Activated T-cell treated with anti-CD3 and anti-CD28 coated beads, Interleukin-2, amount 50 U/mL, for 48 hours (primary cell): ENCODE data around the gene SARDH.

Source experiments
- DNase-seq, 2 experiments: peaks; one replicate each; pipeline ENCODE4 v3.0.0-alpha.2; 2020

Gene SARDH, protein sequence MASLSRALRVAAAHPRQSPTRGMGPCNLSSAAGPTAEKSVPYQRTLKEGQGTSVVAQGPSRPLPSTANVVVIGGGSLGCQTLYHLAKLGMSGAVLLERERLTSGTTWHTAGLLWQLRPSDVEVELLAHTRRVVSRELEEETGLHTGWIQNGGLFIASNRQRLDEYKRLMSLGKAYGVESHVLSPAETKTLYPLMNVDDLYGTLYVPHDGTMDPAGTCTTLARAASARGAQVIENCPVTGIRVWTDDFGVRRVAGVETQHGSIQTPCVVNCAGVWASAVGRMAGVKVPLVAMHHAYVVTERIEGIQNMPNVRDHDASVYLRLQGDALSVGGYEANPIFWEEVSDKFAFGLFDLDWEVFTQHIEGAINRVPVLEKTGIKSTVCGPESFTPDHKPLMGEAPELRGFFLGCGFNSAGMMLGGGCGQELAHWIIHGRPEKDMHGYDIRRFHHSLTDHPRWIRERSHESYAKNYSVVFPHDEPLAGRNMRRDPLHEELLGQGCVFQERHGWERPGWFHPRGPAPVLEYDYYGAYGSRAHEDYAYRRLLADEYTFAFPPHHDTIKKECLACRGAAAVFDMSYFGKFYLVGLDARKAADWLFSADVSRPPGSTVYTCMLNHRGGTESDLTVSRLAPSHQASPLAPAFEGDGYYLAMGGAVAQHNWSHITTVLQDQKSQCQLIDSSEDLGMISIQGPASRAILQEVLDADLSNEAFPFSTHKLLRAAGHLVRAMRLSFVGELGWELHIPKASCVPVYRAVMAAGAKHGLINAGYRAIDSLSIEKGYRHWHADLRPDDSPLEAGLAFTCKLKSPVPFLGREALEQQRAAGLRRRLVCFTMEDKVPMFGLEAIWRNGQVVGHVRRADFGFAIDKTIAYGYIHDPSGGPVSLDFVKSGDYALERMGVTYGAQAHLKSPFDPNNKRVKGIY

DNA sequence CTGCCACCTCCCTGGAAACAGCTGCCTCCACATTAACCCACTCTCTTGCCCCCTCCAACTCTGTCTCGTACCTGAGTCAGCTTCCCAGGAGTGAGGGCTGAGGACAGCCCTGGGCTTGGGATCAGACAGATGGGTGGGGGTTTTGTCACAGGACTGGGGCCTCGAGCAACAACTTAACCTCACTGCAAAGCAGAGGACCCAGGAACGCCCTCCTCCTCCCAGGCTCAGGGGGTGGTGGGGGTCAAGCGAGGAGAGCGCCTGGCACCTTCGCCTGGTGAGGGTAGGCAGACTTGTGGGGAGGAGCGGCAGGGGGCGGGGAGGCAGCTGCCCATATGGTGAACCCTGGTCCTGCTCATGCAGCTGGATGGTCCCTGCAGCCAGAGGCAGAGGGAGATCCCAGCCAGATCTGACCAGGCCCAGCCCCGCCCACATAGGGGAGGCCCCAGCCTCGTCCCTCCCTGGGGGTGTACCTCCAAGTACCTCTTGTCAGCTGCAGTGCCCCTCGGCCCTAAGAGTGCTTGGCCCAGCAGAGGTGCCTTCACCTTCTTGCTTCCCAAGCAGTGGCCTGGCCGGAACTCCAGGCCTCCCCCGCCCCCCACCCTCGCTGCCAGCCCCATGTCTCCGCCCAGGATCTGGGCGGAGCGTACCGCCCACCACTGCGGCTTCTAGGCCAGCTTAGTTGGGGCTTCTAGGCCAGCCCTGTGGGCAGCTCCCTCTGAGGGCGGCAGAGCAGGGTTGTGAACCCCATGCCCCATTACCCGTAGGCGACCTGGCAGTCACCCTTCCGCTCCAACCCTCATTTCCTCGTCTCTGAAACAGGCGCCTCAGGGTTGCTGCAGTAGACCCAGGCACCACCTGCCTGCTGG, at the start of gene SARDH:
Gene SARDH, minus strand, starts transcription at position 579 of the 866 bp plus-strand sequence. CDS start 4,179 bp downstream, outside the sequence.
- peak; percentile 72 to 77 for DNase-seq

DNA sequence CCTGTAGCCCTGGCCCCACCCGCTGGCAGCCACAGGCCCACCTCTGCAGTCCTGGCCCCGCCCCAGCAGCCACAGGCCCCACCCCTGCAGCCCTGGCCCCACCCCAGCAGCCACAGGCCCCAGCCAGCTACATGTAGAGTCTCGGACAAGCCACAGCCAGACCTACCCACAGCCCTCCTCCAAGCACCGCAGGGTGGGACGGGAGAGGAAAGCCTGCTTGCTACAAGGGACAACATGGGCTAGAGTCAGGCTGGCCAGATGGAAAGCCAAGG, 49.5 kb upstream of the SARDH start:
- DNase-seq, result peak; percentile 23 to 25

DNA sequence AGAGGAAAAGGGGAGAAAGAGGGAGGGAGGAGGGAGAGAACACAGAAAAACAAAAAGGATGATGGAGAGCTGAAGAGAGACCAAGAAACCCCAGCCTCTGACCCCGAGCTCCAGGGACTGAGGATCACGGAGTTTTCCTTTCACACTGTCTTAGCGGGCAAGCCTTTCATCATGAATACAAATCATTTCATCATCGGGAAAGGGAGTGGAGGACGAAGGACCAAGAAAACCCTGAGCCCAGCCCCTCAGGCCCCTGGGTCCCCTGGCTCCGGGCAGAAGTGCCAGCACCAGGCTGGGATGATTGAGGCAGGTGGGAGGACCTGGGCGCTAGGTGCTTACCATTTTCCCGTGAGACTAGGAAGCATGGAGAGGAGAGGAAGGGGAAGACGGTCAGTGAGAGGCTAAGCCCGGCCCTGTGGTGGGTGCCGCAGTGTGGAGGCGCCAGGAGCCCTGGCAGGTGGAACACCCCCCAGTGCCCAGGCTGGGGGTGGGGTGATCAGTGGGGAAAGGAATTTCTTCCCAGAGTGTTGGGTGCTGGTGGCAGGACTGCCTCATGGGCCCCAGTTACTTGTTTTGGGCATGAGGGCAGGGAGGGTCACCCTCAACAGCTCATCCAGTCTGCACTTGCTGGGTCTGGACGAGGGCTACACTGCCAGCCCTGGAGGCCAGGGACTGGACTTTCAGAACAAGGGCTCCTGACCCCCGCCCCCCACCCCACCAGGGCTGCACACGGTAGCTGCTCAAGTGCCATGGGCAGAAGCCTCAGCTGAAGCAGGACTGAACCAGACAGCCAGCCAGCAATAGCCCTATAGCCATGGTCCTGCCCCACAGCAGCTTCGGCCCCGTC, 49.0 kb upstream of the SARDH start:
- no peak for DNase-seq

DNA sequence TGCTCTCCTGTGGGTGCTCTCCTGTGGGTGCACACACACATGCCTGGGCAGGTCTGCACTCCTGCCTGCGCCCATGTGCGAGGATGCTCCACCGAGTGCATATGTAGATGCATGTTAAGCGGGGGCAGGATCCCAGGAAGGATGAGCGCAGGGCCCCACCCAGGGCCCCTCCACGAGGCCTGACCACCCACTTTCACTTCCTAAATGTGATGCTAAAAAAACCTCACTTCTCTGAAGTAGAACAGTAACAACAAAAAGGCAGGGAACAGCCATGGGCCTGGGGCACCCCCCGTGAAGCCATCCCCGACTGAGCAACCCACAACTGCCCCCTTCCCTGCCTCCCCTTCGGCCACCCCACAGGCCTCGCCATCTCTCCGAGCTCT, 48.2 kb upstream of the SARDH start:
- no peak for DNase-seq

DNA sequence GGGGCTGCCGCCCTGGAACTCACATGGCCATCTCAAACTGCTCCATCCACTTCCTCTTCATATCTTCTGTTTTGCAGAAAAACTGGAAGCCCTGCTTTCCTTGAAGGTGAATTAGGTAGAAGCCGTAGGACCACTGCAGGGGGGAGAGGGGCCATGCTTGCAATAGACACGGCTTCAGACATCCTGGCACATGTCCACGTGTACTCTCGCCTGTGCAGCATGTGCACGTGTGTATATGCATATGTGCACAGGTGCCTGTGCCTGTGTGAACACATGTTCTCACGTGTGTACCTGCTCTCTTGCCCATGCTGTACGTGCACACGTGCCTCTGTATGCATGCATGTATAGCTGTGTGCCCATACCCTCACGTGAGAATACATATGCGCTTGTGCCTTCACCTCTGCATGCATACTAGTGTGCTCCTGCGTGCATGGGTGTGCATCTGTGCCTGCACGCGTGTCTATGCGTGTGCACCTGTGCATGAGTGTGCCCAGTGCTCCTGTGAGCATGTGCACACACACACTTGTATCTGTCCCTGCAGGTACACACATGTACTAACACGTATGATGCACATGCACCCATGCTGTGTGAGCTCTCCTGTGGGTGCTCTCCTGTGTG, 47.7 kb upstream of the SARDH start:
- no peak for DNase-seq

DNA sequence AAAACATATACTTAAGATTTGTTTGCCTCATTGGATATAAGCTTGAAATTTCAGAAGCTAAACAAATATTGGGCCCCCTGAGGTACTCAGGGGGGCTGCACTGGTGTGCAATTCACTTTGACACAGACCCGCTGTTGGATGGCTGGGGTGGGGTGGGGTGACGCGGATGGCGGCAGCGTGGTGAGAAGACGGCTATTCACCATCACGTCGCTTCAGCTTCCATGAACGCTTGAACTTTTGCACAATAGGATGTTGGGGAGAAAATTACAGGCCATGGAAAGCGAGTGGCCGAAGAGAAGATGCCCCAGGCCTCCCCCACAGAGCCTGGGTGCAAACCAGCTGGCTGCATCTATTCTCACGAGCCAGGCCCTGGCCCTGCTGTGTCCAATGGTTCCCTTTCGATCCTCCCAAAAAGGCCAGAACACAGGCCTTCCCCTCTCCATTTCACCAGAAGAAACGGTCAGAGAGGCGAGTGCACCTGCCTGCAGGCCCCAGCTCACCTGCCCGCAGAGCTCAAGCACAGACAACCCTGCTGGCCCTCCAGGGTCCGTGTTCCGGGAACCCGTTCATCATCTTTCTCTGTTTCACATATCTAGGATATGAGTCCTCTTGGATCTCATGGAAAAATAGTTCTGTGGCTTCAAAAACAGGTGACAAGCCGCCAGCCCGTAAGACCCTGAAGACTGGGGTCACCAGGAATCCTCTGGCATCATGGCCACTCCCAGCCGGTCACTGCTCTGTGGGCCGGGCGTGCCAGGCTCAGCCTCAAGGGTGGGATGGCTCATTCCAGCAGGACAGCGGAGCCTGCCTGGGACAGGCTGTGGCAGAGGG, 46.8 kb upstream of the SARDH start:
- DNase-seq, result no peak

DNA sequence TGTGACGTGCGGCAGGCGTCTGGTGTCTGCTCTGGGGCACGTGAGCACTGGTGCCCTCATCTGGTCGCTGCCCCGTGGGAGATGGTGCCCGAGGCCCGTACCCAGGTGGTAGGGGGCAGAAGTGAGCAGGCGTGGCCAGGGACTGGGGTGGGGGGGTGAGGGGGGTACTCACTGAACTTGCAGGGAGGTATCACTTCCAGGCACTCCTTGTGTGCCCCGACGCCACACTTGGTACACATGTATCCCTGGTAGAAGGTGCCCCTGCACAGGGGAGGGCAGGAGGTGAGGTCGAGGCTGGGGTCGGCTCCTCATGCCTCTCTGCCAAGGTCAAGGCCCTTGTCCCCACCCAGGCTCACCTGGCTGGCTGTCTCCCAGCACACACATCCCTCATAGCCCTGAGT, 45.2 kb upstream of the SARDH start:
- no peak for DNase-seq

DNA sequence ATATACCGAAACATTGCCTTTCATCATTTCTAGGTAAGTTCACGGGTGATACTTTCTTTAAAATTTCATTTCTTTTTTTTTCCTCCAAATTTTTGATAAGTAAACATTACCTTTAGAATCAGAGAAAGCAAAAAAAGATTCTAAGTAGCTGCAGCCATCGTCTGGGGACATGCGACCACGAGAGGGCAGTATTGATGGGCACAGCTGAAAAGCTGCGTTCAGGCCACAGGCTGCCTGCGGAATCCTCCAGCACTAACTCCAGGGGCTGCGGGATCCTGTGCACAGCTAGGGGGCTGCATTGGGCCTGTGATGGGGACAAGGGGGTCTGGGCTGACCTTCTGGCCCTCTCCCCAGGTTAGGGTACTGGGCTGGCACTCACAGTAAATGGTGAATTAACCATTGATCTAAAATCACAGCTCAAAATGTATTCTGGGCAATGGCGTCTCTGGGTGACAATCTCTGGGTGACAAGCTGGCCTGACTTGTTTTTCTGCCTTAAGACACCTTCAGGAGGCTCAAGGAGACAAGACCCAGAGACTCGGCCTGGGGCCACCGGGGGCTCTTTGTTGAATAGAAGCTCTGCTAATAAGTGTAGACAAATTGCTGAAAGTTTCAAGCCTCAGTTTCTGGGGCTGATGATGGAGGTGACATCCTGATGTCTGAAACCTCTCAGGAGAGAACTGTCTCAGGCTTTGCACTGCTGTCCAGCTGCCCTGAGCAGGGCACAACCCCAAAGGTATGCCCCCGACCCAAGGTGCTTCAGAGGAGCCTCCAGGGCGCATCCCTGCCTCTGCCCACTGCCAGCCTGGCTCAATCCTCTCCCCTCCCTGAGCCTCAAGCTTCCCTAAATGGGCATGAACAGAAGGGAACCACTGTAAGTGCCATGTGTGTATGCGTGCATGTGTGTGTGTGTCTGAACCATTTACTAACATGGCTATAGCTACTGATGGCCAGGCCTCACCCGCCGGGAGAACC, 44.3 kb upstream of the SARDH start:
- peak; percentile 76 to 77 for DNase-seq

DNA sequence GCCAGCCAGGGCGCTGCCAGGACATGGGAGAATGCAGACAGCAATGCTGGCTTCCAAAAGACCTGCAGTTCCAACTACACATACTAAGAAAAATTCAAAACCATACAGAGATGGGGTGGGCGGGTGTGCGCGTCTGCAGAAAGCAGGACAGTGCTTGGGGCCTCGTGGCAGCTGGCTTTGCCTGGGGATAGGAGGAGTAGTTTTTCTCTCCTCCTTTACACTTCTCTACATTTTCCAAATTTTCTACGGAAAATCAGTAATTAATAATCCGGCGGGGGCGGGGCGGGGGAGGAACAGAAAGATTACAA, 43.6 kb upstream of the SARDH start:
- no peak for DNase-seq

DNA sequence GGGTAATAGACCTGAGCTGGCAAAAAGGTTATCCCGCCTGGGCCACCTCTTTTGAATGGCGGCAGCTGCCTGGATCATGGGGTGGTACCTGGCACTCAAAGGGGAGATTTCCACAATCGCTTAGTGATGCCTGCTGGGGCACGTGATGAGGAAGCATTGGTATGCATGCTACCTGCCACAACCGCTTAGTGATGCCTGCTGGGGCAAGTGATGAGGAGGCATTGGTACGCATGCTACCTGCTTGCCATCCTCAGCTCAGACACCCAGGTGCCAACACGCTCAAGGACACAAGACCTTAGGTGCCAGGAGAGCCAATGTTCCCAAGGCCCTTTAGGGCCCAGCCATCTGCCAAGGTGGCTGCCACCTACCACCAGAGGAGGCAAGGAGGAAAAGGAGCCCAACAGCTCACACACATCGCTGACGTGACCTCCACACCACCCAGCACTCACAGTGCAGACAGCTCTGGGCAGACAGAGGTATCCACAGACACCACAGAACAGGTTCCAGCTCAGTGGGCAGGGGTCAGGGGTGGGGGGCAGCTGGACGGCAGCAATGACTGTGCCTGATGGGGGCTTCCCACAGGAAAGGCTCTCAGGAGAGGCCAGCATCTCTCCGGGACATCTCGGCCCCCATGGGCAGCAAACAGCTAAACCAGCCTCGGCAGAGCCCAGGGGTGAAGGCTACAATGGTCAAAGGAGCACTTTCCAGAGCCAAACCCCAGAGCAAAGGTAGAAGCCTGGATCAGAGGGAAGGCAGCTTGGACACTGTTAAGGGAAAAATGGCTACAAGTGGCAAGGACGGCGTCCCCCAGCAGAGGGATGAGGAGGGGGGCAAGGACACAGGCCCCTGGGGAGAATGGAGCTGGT, 43.0 kb upstream of the SARDH start:
- DNase-seq, result no peak

DNA sequence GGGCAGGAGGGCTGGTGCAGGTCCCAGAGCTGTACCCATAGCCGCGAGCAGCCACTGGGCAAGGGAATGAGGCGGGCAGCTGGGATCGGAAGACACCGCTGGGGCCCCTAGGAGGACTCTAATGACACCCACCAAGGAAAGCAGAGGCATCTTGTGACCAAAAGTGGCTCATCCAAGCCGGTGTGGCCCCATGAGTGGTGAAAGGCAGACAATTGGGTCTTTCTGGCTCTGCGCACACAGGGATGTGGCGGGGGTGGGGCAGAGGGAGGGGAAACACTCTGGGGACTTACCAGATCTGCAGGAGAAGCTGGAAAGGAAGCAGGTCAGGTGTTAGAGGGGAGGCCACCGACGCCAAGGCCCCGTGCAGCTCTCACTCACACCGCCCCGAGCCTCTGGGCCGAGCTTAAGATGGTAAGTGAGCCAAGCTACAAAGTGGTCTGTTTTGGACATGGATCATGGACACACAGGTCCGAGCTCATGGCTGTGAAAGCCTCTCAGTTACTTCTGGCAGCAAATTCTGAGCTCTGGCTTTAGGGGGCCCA, 42.3 kb upstream of the SARDH start:
- DNase-seq, result no peak

DNA sequence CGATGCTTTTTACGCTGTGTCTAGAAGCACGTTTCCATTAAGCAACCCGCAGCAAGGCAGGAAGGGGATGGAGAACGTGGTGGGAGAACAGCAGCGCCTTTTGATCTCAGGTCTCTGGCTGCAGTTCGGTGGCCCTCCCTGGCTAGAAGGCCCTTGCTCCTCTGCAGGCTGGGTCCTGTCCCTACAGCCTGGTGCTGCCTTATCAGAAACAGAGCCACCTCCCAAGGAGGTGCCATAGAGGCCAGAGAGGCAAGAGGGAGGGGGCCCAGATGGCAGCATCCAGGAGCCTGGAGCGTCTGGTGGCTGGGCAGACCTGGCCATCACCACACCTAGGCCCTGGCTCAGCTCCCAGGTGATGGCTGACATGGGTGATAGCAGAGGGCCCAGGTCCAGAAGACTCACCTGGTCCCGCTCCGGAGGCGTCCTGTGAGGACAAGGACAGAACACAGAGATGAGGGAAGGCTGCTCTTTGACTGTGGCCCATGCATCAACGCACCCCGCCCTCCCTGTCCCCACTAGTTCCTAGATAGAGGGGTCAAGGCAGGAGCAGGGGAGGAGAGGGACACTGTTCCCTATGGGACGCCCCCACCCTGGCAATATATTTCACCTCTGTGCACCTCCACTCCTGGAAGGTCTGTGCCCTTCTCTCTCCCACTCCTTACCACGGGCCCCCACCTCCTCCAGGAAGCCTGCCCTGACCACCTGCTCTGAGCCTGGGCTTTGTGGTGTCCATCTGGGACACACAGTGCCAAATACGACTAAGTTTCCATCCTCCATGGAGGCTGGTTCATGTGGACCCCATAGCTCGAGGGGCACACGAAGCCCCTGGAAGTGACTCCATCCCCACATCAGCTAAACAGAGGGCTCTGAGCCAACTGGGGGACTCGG, 41.6 kb upstream of the SARDH start:
- no peak for DNase-seq

DNA sequence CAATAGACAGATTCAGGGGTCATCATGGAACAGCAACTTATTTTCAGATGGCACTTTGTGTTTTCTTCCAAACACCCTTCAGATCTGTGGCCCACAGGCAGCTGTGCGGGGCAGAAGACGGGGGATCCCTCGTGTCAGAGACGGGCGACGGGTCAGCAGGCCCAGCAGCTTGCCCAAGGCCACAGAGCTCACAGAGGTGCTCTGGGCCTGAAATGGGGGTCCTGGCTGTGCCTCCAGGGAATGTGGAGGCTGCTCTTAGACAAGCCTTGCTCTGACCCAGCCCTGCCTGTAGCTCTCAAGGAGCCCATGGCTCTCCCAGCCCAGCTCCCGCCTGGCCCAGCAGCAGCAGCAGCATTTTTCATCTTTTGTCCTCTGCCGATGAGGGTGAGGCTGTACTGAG, 40.9 kb upstream of the SARDH start:
- DNase-seq, result no peak

DNA sequence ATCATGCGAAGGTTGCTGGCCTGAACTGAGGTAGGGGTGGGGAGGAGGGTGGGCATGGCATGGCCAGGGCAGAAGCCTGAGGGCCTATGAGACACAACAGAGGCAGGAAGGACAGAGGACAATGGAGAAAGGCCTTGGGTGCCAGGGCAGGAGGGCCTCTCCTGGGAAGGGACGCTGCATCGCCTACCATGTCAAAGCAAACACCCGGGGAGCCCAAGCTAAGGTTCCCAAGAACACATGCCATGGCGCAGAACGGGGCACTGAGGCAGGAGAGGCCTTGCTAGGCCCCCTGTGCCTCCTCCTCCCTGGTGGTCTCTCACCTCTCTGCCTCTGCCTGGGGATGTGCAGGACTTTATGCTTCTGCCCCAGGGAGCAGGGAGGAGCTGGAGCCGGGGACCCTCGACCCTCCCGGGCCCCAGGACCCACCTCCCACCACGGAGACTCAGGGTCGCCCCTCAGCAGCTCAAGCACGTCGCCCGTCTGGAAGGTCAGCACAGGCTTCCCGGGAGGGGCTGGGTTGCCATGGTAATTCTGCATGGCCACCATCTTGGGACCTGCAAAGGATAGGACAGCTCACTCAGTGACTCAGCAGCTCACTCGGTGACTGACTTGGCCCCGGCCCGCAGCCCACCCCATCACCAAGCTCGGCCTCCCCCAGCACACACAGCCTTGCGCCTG, 40.3 kb upstream of the SARDH start:
- no peak for DNase-seq

DNA sequence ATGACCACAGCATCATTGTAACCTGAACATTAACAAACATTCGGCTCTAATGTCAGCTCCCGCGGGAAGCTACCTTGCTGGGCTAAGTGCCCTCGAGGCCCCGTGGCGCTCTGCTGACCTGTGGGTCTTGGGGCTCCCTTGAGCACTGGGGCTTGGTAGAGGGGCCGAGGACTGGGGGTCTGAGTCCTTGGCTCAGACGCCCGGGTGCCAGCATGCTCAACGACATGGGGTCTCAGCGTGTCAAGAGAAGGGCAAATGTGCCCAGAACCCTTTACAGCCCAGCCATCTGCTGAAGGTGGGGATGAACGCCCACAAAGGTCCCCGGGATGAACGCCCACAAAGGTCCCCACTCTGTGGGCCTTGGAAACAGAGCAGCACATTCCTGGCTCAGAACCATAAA, 39.7 kb upstream of the SARDH start:
- DNase-seq, result no peak

DNA sequence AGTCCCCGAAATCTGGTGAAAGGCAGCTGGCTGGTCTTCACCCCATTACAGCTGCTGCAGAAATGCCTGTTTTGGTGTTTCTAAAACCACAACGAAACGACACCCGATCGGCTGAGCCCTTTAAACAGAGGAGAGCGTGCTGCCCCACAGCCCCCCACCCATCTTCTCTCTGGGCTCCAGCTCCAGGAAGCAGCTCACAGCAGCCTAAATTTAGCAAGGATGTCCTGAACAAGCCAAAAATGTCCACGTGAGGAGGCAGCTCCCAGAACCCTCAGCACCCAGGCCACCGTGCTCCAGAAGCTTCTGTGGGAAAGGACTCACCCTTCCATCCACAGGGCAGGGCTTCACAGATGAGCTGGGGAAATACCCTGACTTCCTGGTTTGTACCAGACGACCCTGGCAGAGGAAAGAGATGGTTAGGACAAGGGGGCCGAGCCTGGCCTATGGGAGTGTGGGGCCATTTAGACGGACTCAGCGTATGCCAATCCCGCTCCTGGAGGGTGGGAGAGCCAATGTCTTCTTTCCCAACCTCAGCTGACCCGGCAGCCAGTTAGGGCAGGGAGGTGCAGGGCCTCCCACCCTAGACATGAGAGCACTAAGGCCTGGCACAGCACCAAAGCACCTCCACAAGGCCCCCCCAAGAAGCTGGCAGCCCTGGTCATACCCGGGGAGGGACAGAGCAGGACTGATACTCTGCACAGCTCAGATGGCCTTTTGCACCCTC, 39.1 kb upstream of the SARDH start:
- DNase-seq, result no peak
